Adipocyte (in vitro differentiated cells): Measurements from ENCODE around the gene IMMP2L.
"Not testable (repeated sequence)": the region's sequence is repeated elsewhere in the genome, so short reads cannot be mapped to it uniquely, and the experiment has no call there.

ENCODE experiments used
- DNase-seq: peaks from one replicate; pipeline ENCODE4 v3.0.0-alpha.2; 2015; ENCODE audit warnings: low read depth
- H3K27me3 ChIP-seq: replicated peaks from 2 replicates; pipeline ENCODE4 v1.7.0; 2013; ENCODE audit warnings: mild to moderate bottlenecking, low read length, moderate library complexity; ENCODE audit not compliant: control insufficient read depth, insufficient read depth
- H3K36me3 ChIP-seq: 2 replicates; pipeline ENCODE4 v1.7.0; 2013; ENCODE audit warnings: low read length, mild to moderate bottlenecking, moderate library complexity; ENCODE audit not compliant: control insufficient read depth, insufficient read depth, severe bottlenecking
- H3K4me1 ChIP-seq: 2 replicates; pipeline ENCODE4 v1.7.0; 2013; ENCODE audit warnings: mild to moderate bottlenecking, low read length, moderate library complexity; ENCODE audit not compliant: control insufficient read depth, insufficient read depth
- H3K4me3 ChIP-seq: 2 replicates; pipeline ENCODE4 v1.7.0; 2013; ENCODE audit warnings: mild to moderate bottlenecking, low read length, moderate library complexity
- H3K9ac ChIP-seq: 2 replicates; pipeline ENCODE4 v1.7.0; 2013; ENCODE audit warnings: mild to moderate bottlenecking, low read length, moderate library complexity
- H3K9me3 ChIP-seq: 2 replicates; pipeline ENCODE4 v1.7.0; 2013; ENCODE audit warnings: mild to moderate bottlenecking, low read length, moderate library complexity; ENCODE audit not compliant: control insufficient read depth

The IMMP2L gene

GRCh38 chr7:111259991-111260390 is 302.3 kb downstream of the IMMP2L start:
- Histone ChIP-seq H3K27me3 (no peaks in the 10 kb centered on the region), H3K4me3 (no peak overlapping the region), H3K9me3 (no peaks in the 10 kb centered on the region), H3K9ac (no peak overlapping the region), H3K4me1 (peaks cover 24% of the 10 kb centered on the region), H3K36me3 (no peaks in the 10 kb centered on the region)
- DNase-seq = no peak

DNA sequence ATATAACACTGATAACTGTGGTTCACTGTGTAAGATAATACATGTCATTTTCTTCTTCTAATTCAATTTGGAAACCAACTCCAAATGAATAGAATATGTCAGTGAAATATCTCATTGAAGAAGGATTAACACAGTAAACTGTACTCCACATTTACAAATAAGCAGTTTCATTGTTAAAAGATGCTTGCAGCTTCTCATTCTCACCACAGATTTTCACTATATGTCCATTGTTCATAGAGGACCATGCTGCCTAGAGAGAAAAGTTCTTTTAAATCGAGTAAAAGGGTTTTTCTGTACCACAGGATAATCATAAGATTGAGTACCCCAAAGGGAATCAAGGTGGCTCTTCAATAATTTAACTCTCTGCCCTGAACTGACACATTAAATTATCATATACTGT is 305.9 kb downstream of the IMMP2L start:
- Histone ChIP-seq H3K9me3 (no peaks in the 10 kb centered on the region), H3K4me3 (no peak overlapping the region), H3K36me3 (no peaks in the 10 kb centered on the region), H3K27me3 (no peaks in the 10 kb centered on the region), H3K4me1 (no peaks in the 10 kb centered on the region), H3K9ac (no peak overlapping the region)
- DNase-seq = no peak

GRCh38 chr7:111255576-111255975 is 306.7 kb downstream of the IMMP2L start:
- no peaks in the 10 kb centered on the region for H3K27me3 ChIP-seq
- H3K36me3 ChIP-seq = no peaks in the 10 kb centered on the region

DNA sequence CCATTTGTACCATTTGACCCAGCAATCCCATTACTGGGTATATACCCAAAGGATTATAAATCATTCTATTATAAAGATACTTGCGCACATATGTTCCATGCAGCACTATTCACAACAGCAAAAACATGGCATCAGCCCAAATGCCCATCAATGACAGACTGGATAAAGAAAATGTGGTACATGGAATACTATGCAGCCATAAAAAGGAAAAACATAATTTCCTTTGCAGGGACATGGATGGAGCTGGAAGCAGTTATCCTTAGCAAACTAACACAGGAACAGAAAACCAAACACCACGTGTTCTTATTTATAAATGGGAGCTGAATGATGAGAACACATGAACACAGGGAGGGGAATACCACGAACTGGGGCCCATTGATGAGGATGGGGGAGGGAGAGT is 310.9 kb downstream of the IMMP2L start:
- not testable (repeated sequence) for H3K4me1 ChIP-seq, H3K36me3 ChIP-seq, H3K9ac ChIP-seq, H3K9me3 ChIP-seq, H3K27me3 ChIP-seq, H3K4me3 ChIP-seq, DNase-seq

More at GRCh38 chr7:111255576-111255975, 306.7 kb downstream of the IMMP2L start:
- no peak for DNase-seq
- no peak overlapping the region for H3K4me3 ChIP-seq
- no peak overlapping the region for H3K9ac ChIP-seq
- H3K4me1 ChIP-seq = no peaks in the 10 kb centered on the region
- H3K9me3 ChIP-seq = no peaks in the 10 kb centered on the region

- H3K9ac ChIP-seq, DNase-seq, H3K9me3 ChIP-seq, H3K4me3 ChIP-seq, H3K36me3 ChIP-seq, H3K27me3 ChIP-seq, H3K4me1 ChIP-seq: not testable (repeated sequence)
Measured at GRCh38 chr7:111249807-111250206, 312.5 kb downstream of the IMMP2L start.

GRCh38 chr7:111242141-111242755 is 320.0 kb downstream of the IMMP2L start:
- Histone ChIP-seq H3K4me1 (peaks cover 15% of the 10 kb centered on the region), H3K27me3 (no peaks in the 10 kb centered on the region), H3K9ac (no peak overlapping the region), H3K4me3 (no peak overlapping the region), H3K9me3 (no peaks in the 10 kb centered on the region), H3K36me3 (no peaks in the 10 kb centered on the region)
- no peak for DNase-seq

DNA sequence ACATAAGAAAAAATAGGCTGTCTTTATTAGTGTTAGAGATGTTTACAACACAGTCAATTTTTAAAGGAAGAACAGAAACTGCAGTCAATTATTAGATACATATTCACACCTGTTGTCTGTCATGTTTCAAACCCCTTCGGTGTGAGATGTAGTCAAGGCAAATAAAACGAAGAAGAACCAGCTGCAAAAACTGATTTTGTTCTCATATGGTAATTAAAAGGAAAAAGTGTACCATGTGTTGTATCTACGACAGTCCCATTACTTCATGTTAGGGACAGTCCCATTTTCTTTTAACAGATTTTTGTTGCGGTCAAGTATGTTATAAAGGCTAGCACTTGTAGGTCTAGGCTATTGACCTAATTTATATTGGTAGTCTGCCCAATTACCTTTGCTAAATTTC is 321.9 kb downstream of the IMMP2L start:
- no peaks in the 10 kb centered on the region for H3K27me3 ChIP-seq
- no peaks in the 10 kb centered on the region for H3K36me3 ChIP-seq
- H3K9me3 ChIP-seq = no peaks in the 10 kb centered on the region
- H3K4me1 ChIP-seq = peaks cover 15% of the 10 kb centered on the region
- no peak overlapping the region for H3K4me3 ChIP-seq
- DNase-seq = no peak
- no peak overlapping the region for H3K9ac ChIP-seq

DNA sequence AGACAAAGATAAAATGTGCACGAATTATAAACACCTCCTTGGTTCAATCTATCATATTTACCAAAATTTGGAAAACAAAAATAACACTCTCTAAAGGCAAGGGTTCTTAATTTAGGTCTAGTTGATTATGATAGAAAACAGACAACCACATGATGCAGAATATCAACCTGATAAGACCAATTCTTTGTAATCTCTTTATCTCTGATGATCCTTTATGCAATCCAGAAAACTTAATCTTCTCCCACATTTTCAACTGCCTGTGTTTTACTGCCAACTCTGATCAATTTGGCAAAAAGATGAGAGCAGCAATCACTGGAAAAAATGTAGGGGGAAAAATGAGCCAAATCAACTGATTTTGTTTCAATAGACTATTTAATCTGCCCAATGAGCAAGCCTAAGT is 322.9 kb downstream of the IMMP2L start:
- Histone ChIP-seq H3K9ac (no peak overlapping the region), H3K4me3 (peak overlapping the region; percentile 76), H3K27me3 (no peaks in the 10 kb centered on the region), H3K4me1 (peaks cover 15% of the 10 kb centered on the region), H3K9me3 (no peaks in the 10 kb centered on the region), H3K36me3 (no peaks in the 10 kb centered on the region)
- DNase-seq = no peak

DNA sequence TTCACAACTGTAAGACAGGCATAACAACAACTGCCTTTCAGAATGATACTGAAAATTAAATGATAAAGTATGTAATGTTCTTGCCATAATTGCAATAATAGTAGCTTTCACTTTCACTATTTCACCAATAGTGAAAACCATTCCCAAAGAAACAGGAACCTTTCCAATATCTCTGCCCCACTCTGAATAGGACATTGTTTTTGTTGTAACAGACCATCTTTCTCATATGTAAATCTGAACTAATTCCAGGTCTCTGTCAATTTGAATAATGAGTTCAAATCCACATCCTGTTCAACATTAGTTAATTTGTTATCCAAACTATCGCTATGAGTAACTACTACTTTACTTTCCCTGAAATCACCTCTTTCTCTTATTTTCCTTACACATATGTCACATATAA is 323.4 kb downstream of the IMMP2L start:
- Histone ChIP-seq H3K4me1 (peaks cover 15% of the 10 kb centered on the region), H3K9me3 (no peaks in the 10 kb centered on the region), H3K36me3 (no peaks in the 10 kb centered on the region), H3K4me3 (peak overlapping the region; percentile 76), H3K27me3 (no peaks in the 10 kb centered on the region), H3K9ac (peak overlapping the region; percentile 45)
- DNase-seq = peak; percentile 45

DNA sequence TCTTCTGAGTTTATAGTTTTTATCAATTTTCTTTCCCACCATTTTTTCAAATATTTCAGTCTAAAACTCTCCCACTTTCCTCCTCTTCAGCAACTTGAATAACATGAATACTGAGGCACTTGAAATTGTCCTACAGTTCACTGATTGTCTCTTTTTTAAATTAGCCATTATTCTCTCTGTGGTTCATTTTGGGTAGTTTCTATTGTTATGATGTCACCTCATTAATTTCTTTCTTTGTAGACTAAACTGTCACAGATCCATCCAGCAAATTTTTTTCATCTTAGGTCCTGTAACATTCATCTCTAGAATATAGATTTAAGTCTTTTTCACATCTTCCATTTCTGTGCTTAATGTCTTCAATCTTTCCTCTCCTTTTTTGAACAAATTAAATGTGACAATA is 326.6 kb downstream of the IMMP2L start:
- H3K4me3 ChIP-seq = no peak overlapping the region
- H3K27me3 ChIP-seq = no peaks in the 10 kb centered on the region
- H3K9ac ChIP-seq = no peak overlapping the region

DNA sequence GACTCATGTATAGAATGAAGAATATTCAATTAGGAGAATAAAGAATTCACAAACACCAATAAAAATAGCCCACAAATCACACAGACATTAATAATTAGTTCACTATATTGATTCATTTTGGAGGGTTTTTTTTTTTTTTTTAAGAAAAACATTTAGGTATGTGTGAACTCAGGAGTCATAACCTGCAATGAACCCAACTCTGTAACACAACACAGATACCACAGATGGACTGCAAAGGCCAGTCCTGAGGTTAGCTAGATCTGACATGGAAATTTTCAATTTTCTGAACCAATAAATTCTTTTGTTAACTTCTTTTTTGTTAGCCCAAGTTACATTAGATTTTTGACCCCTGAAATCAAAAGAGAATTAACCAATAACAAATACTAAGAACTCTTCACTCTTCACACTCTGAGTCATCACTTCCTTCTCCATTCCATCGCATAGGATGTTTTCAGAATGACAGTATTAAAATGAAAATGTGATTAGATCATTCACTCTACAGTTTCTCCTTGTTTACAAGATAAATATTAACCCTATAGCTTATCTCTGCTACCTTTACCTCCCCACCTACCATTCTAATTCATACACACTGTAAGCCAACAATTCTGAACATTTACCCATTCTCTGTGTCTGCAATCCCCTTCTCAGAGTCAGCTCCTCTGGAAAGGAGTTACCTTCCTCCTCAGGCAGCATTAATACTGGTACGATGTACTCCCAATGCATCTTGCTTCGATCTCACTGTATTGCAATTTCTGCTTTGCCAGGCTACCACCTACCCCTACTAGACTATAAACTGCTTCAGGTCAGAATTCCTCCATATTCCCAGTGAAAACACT is 329.8 kb downstream of the IMMP2L start:
- H3K36me3 ChIP-seq = no peaks in the 10 kb centered on the region
- no peak overlapping the region for H3K9ac ChIP-seq
- peak; percentile 62 for DNase-seq
- H3K4me3 ChIP-seq = no peak overlapping the region
- H3K9me3 ChIP-seq = no peaks in the 10 kb centered on the region
- peaks cover 7% of the 10 kb centered on the region for H3K4me1 ChIP-seq
- H3K27me3 ChIP-seq = no peaks in the 10 kb centered on the region

More for the DNA sequence above, 326.6 kb downstream of the IMMP2L start:
- no peaks in the 10 kb centered on the region for H3K9me3 ChIP-seq
- H3K4me1 ChIP-seq = peaks cover 15% of the 10 kb centered on the region
- DNase-seq = no peak
- no peaks in the 10 kb centered on the region for H3K36me3 ChIP-seq
